Ishikawa (cell line): ENCODE results near the gene PPP6R3.
A peak's percentile ranks its signal among the peaks of the same experiment; 100 is the strongest.

Experiments
- CEBPB ChIP-seq: IDR thresholded peaks from 2 replicates; pipeline ENCODE4 v1.6.1; 2012
- CREB1 ChIP-seq: IDR thresholded peaks from 2 replicates; pipeline ENCODE4 v1.6.1; 2012; ENCODE audit warnings: low read depth
- EGR1 ChIP-seq: IDR thresholded peaks from 2 replicates; pipeline ENCODE4 v1.6.1; 2012
- EP300 ChIP-seq: IDR thresholded peaks from 2 replicates; pipeline ENCODE4 v1.6.1; 2012; ENCODE audit warnings: borderline replicate concordance
- FOXM1 ChIP-seq: IDR thresholded peaks from 2 replicates; pipeline ENCODE4 v1.6.1; 2012; ENCODE audit warnings: low read depth, borderline replicate concordance
- MAX ChIP-seq: IDR thresholded peaks from 2 replicates; pipeline ENCODE4 v1.6.1; 2012
- NFIC ChIP-seq: IDR thresholded peaks from 2 replicates; pipeline ENCODE4 v1.6.1; 2012
- RAD21 ChIP-seq: IDR thresholded peaks from 2 replicates; pipeline ENCODE4 v1.6.1; 2012; ENCODE audit warnings: low read depth
- TAF1 ChIP-seq: IDR thresholded peaks from 2 replicates; pipeline ENCODE4 v1.6.1; 2012; ENCODE audit warnings: low read depth, mild to moderate bottlenecking
- TCF12 ChIP-seq: IDR thresholded peaks from 2 replicates; pipeline ENCODE4 v1.6.1; 2012; ENCODE audit warnings: low read depth
- TEAD4 ChIP-seq: IDR thresholded peaks from 2 replicates; pipeline ENCODE4 v1.6.1; 2012
- USF1 ChIP-seq: IDR thresholded peaks from 2 replicates; pipeline ENCODE4 v1.6.1; 2012
- YY1 ChIP-seq: IDR thresholded peaks from 2 replicates; pipeline ENCODE4 v1.6.1; 2012; ENCODE audit warnings: low read depth
- ZBTB7A ChIP-seq: IDR thresholded peaks from 2 replicates; pipeline ENCODE4 v1.6.1; 2012; ENCODE audit warnings: low read depth
- TF ChIP-seq, protein P1 (sequence below): IDR thresholded peaks from 2 replicates; pipeline ENCODE4 v1.6.1; 2012; ENCODE audit warnings: low read depth, mild to moderate bottlenecking

PPP6R3 gene

GRCh38 chr11:68565768-68566167 lies 105.2 kb downstream of the PPP6R3 start:
- TF ChIP-seq USF1 (no peak), CREB1 (no peak), TEAD4 (no peak), ZBTB7A (no peak), TCF12 (no peak), EP300 (no peak), RAD21 (no peak), EGR1 (no peak), YY1 (no peak), NFIC (no peak), TAF1 (no peak)
- TF ChIP-seq, protein P1, sequence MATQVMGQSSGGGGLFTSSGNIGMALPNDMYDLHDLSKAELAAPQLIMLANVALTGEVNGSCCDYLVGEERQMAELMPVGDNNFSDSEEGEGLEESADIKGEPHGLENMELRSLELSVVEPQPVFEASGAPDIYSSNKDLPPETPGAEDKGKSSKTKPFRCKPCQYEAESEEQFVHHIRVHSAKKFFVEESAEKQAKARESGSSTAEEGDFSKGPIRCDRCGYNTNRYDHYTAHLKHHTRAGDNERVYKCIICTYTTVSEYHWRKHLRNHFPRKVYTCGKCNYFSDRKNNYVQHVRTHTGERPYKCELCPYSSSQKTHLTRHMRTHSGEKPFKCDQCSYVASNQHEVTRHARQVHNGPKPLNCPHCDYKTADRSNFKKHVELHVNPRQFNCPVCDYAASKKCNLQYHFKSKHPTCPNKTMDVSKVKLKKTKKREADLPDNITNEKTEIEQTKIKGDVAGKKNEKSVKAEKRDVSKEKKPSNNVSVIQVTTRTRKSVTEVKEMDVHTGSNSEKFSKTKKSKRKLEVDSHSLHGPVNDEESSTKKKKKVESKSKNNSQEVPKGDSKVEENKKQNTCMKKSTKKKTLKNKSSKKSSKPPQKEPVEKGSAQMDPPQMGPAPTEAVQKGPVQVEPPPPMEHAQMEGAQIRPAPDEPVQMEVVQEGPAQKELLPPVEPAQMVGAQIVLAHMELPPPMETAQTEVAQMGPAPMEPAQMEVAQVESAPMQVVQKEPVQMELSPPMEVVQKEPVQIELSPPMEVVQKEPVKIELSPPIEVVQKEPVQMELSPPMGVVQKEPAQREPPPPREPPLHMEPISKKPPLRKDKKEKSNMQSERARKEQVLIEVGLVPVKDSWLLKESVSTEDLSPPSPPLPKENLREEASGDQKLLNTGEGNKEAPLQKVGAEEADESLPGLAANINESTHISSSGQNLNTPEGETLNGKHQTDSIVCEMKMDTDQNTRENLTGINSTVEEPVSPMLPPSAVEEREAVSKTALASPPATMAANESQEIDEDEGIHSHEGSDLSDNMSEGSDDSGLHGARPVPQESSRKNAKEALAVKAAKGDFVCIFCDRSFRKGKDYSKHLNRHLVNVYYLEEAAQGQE, result no peak

DNA sequence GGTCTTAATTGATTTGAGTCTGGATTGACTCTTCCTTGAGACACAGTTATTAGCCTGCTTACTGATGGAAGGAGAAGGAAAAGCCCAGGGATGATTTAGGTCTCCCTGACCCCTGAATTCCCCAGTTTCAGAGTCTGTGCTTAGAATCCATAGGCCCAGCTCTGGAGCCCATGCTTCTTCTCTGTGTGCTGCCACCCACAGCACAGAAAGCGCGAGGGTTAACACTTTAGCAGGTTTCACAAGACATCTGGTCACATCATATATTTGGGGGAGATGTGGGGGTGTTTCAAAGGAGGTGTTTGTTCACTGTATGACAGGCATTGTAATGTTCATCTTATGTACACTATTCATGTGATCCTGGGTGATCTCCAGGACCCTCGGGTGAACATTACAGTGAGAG lies 107.0 kb downstream of the PPP6R3 start:
- TF ChIP-seq EP300, result no peak
- no peak for TF ChIP-seq TEAD4
- TF ChIP-seq USF1, result no peak
- no peak for TF ChIP-seq CREB1
- no peak for TF ChIP-seq MAX
- no peak for TF ChIP-seq TAF1
- no peak for TF ChIP-seq NFIC
- no peak for TF ChIP-seq TCF12
- TF ChIP-seq YY1, result no peak
- no peak for TF ChIP-seq FOXM1
- TF ChIP-seq ZBTB7A, result no peak
- no peak for TF ChIP-seq CEBPB
- no peak for TF ChIP-seq RAD21

DNA sequence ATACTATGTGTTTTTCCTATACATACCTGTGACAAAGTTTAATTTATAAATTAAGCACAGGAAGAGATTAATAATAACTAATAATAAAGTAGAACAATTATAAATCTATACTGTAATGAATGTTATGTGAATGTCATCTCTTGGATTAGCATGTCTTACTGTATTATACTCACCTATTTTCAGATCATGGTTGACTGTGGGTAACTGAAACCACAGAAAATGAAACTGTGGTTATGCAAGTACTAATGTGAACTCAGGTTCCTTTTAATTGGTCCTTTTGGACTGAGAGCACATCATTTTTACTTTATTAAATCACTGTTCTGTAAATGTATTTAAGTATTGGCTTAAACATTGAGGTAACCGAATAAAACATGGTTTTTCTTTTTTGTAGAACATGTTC lies 108.8 kb downstream of the PPP6R3 start:
- no peak for TF ChIP-seq EP300

DNA sequence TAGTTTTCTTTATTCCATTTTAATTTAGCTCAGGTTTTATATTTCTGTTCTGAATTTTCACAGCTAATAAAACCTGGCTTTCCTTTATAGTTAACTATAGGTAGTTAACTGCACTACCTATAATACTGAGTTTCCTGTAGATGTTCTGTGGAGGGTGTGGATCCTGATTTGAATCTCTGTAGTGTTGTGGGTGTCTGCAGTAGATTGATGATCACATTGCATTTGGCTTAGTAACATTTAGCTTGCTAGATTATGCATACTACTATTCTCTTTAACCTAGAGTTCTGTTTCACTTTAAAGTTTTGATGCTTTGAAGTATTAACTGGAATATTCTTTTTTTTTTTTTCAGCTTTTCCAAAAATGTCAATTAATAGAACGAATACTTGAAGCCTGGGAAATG lies 110.1 kb downstream of the PPP6R3 start:
- TF ChIP-seq EGR1 (no peak), USF1 (no peak)

DNA sequence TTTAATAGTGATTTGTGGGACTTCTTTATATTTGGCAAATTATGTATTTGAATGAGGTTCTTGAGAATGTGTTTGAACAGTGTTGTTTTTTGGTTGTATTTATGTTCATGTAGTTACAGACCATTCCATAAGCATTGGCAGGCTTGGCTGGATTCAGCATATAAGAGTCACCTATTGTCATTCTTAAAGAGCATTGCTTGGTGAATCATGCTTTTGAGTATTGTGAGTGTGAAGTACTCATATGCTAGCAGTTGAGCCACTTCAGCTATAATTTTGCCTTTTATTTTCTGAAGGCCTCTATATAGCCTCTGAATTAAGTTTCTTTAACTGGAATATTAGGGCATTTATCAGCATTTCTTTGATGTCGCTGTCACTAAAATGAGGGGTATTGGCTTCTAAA lies 113.8 kb downstream of the PPP6R3 start:
- no peak for TF ChIP-seq MAX
- TF ChIP-seq FOXM1, result no peak
- no peak for TF ChIP-seq TAF1
- TF ChIP-seq EP300, result no peak
- TF ChIP-seq CEBPB, result no peak
- TF ChIP-seq, protein P1, result no peak
- TF ChIP-seq ZBTB7A, result no peak
- no peak for TF ChIP-seq USF1
- no peak for TF ChIP-seq RAD21
- TF ChIP-seq EGR1, result no peak
- TF ChIP-seq YY1, result no peak
- TF ChIP-seq NFIC, result no peak
- no peak for TF ChIP-seq CREB1
- TF ChIP-seq TCF12, result no peak
- TF ChIP-seq TEAD4, result no peak

DNA sequence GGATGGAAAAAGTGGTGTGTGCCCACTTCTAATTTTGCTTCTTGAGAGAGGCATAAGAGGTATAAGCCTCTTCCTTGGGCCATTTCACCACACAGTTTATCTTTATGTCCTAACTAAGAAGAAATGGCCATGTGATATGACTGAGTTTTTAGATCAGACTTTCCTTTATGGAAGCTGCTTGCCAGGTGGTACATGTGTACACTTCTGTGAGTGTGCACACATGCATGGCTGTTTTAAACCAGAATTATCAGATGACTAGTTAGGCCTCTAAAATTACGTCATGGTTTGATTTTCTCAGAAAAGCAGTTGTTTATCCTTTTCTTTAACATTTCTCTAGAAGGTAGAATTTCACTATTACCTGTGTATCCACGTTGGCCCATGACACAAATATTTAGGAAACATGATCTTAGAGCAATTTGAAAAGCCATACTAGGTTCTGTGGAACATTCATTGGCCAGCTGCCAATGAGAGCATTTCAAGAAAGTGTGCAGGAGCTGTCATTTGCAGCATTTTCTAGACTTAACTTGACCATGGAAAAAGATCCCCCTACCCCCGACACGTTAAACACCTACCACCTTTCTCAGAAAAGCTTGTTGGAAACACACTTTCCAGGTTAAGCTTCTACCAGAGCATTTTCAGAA lies 114.6 kb downstream of the PPP6R3 start:
- no peak for TF ChIP-seq EGR1
- TF ChIP-seq NFIC, result peak; percentile 32; the same call in 1 of the 2 replicates
